ENCODE data around the gene C1orf159. TPM values are rescaled to one million over a fixed set of nuclear protein-coding genes. Genes with fewer than 3 reads are reported as not detected.

Gene C1orf159
- total and polyA plus RNA-seq, 2 of the 8 experiments (the other 6 are each of a cell fraction or from before 2014, with no cell fraction given), result 10.0 to 10.9 TPM

- Histone ChIP-seq H3K14ac (ENCODE audit: insufficient read length) (no peak overlapping the region), H3K18ac (ENCODE audit: extremely low read depth, low read length) (no peak overlapping the region), H3K36me3 (ENCODE audit: control insufficient read depth in 2 of 4, insufficient read depth in 4 of 4, low read length in 3 of 4) (no peaks in the 10 kb centered on the region), H3K79me1 (ENCODE audit: low read depth, low read length) (no peaks in the 10 kb centered on the region), H3K9ac (replicated peaks in 1 of 4; ENCODE audit: extremely low read depth in 1 of 4, low read depth in 3 of 4, low read length in 3 of 4) (no peak overlapping the region), H3K4me2 (ENCODE audit: insufficient read depth in 1 of 2, low read depth in 2 of 2, low read length in 2 of 2) (no peak overlapping the region), H3K4ac (replicated peaks; ENCODE audit: insufficient read length, low read depth, low read length) (no peak overlapping the region), H2AK5ac (ENCODE audit: low read depth, low read length) (no peak overlapping the region), H2BK5ac (ENCODE audit: low read depth, low read length) (no peak overlapping the region; the same call in 1 of the 2 replicates), H2BK12ac (ENCODE audit: low read depth, low read length) (peak overlapping the region; percentile 60; the same call in 1 of the 2 replicates), H2BK120ac (replicated peaks; ENCODE audit: low read depth, low read length) (no peak overlapping the region), H2AFZ (ENCODE audit: low read length) (no peak overlapping the region), H3K79me2 (ENCODE audit: control insufficient read depth in 1 of 2, insufficient read depth in 2 of 2, low read length in 2 of 2) (no peaks in the 10 kb centered on the region), H4K5ac (ENCODE audit: insufficient read length, low read depth, low read length) (no peak overlapping the region), H3K27me3 (replicated peaks in 1 of 4; ENCODE audit: control insufficient read depth in 3 of 4, extremely low read depth in 1 of 4, insufficient read depth in 3 of 4, low read length in 3 of 4) (no peaks in the 10 kb centered on the region; a peak in 2 of 7 replicates), H3K27ac (ENCODE audit: low read depth, low read length) (no peak overlapping the region), H2BK20ac (ENCODE audit: low read length) (no peak overlapping the region), H3K23ac (ENCODE audit: insufficient read length) (no peak overlapping the region), H4K8ac (ENCODE audit: extremely low read depth, insufficient read depth, low read length) (peak overlapping the region; percentile 38; the same call in 1 of the 2 replicates), H3K4me3 (ENCODE audit: extremely low read depth in 1 of 4, insufficient read depth in 2 of 4, low read depth in 3 of 4, low read length in 4 of 4) (no peak overlapping the region), H4K91ac (replicated peaks; ENCODE audit: insufficient read length, low read length) (no peak overlapping the region), H2BK15ac (ENCODE audit: low read length) (no peak overlapping the region), H3K23me2 (ENCODE audit: low read depth, low read length) (no peaks in the 10 kb centered on the region), H3K9me3 (ENCODE audit: insufficient read depth in 2 of 2, low read depth in 1 of 2, low read length in 1 of 2) (peaks cover 7% of the 10 kb centered on the region in 2 experiments; a peak in 2 of 4 replicates), H4K20me1 (replicated peaks in 1 of 2; ENCODE audit: control insufficient read depth in 1 of 2, insufficient read depth in 2 of 2, low read length in 2 of 2) (no peaks in the 10 kb centered on the region), H3K56ac (replicated peaks; ENCODE audit: insufficient read length, low read depth, low read length) (no peak overlapping the region), H3K4me1 (replicated peaks in 1 of 4; ENCODE audit: control insufficient read depth in 3 of 4, insufficient read depth in 4 of 4, low read length in 3 of 4) (peaks cover 0 to 8% (median 0%) of the 10 kb centered on the region in 4 experiments; a peak in 3 of 7 replicates)
- 94% methylated on average over 12 of the region's 13 CpGs; no CpG with 5 or more reads in 1 of the 2 experiments for WGBS, 2 experiments (ENCODE audit: extremely low coverage in 1 of 2, insufficient coverage in 1 of 2, insufficient read length in 1 of 2, insufficient replicate concordance in 2 of 2, low coverage in 1 of 2, low lambda C conversion rate in 2 of 2, missing lambda C conversion rate in 1 of 2)
- DNase-seq (ENCODE audit: low read depth in 1 of 2, low spot score in 2 of 2) (no peak), FAIRE-seq (no peak)
- ChIA-PET CTCF (ENCODE audit: partially characterized antibody) (interaction anchor here (0.7 to 2.2 kb wide), 6 partner anchors 11 to 144 kb away, joined by 3 to 7 read pairs (median 3); no protein-coding TSS in a partner anchor), POLR2A (ENCODE audit: partially characterized antibody) (interaction anchor here (0.6 to 1.4 kb wide), 3 partner anchors 14 to 172 kb away, joined by 3 to 5 read pairs (median 3); no protein-coding TSS in a partner anchor)
- TF ChIP-seq TAF1 (IDR thresholded peaks at IDR 0.05; ENCODE audit: low read depth, low read length) (no peak), ZNF274 (IDR thresholded peaks at IDR 0.05; ENCODE audit: borderline replicate concordance, extremely low read depth, low read length) (no peak), NANOG (IDR thresholded peaks at IDR 0.05; ENCODE audit: insufficient read depth, low read depth, low read length, poor library complexity, severe bottlenecking) (no peak), EP300 (IDR thresholded peaks at IDR 0.05; ENCODE audit: borderline replicate concordance in 1 of 2, low read depth in 2 of 2, low read length in 2 of 2) (no peak), CBX8 (IDR thresholded peaks at IDR 0.05; ENCODE audit: borderline replicate concordance, low read depth, low read length) (no peak), SP2 (IDR thresholded peaks at IDR 0.05; ENCODE audit: low read length) (no peak), JUND (IDR thresholded peaks at IDR 0.05; ENCODE audit: low read length) (no peak), RAD21 (IDR thresholded peaks at IDR 0.05 in 1 of 2, conservative IDR thresholded peaks at IDR 0.05 in 1 of 2; ENCODE audit: low read depth in 2 of 2, low read length in 2 of 2) (no peak), GTF2F1 (IDR thresholded peaks at IDR 0.05; ENCODE audit: borderline replicate concordance, low read depth, low read length) (no peak)
- TF ChIP-seq, protein P1, sequence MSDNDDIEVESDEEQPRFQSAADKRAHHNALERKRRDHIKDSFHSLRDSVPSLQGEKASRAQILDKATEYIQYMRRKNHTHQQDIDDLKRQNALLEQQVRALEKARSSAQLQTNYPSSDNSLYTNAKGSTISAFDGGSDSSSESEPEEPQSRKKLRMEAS (IDR thresholded peaks at IDR 0.05), result no peak
- TF ChIP-seq, protein P2, sequence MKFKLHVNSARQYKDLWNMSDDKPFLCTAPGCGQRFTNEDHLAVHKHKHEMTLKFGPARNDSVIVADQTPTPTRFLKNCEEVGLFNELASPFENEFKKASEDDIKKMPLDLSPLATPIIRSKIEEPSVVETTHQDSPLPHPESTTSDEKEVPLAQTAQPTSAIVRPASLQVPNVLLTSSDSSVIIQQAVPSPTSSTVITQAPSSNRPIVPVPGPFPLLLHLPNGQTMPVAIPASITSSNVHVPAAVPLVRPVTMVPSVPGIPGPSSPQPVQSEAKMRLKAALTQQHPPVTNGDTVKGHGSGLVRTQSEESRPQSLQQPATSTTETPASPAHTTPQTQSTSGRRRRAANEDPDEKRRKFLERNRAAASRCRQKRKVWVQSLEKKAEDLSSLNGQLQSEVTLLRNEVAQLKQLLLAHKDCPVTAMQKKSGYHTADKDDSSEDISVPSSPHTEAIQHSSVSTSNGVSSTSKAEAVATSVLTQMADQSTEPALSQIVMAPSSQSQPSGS (IDR thresholded peaks at IDR 0.05; ENCODE audit: low read length), result no peak
Measured at GRCh38 chr1:1148061-1148460, 32.2 kb upstream of the C1orf159 start.

All from H1 (cell line).